Activated CD4-positive, alpha-beta T cell treated with anti-CD3 and anti-CD28 coated beads, Interleukin-2, amount 50 U/mL, for 4 hours (primary cell): ENCODE data around the gene IFITM2.
A peak's percentile ranks its signal among the peaks of the same experiment; 100 is the strongest.
"Not testable (repeated sequence)": the region's sequence is repeated elsewhere in the genome, so short reads cannot be mapped to it uniquely, and the experiment has no call there.

ENCODE experiments used
- DNase-seq, 2 experiments: peaks; one replicate each; pipeline ENCODE4 v3.0.0-alpha.2; 2020

The IFITM2 gene

GRCh38 chr11:307766-308708 lies at the start of gene IFITM2:
Gene IFITM2, plus strand, starts transcription at chr11:307816. Its CDS starts 377 bp downstream, at chr11:308193.
- DNase-seq = peak in 1 of 2 experiments; percentile 35

GRCh38 chr11:259413-259812 lies 48.2 kb upstream of the IFITM2 start:
- no peak for DNase-seq

- DNase-seq = no peak
These were observed 46.0 kb upstream of the IFITM2 start for GRCh38 chr11:261624-262023.

DNA sequence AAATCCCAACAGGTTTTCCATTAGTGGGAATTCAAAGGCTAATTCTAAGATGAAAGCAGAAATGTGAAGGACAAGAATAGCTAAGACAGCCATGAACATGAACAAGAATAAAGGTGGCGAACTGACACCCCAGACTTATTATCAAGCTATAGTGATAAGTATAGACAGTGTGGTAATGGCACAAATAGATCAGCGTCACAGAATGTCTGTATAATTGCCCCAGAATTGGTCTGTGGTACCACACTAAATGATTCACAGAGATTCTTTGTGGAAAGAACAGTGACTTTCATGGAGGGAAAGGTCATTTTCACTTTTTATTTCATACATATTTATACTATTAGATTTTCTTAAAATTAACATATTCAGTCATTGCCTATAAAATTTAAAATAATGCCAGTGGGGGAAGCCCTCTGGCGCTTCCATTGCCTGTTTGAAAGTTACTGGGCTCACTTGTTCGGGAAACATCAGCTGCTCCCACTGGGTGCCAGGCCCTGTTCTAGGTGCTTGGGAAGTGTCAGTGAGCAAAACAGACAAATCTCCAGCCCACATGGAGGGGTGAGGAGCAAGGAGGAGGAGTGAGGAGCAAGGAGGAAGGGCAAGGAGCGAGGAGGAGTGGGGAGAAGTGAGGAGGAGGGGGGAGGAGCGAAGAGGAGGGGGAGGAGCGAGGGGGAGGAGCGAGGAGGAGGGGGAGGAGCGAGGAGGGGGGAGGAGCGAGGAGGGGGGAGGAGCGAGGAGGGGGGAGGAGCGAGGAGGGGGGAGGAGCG lies 40.8 kb upstream of the IFITM2 start:
- DNase-seq = no peak

- no peak for DNase-seq
These were observed 40.1 kb upstream of the IFITM2 start for GRCh38 chr11:267491-267994.

DNA sequence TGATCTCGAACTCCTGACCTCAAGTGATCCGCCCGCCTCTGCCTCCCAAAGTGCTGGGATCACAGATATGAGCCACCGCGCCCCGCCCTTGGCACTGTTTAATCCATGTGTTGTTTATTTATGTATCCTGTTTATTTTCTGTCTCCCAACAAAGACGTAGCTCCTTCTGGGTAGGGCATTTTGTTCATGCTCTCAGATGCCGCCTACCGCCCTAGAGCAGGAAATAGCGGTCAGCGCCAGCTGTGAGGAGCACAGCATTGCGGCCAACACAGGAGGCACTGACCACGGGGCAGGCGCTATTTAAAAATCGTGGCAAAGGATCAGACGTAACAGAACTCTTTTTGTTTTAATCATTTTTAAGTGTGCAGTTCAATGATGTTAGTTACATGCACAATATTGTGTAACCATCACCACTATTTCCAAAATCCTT lies 38.9 kb upstream of the IFITM2 start:
- not testable (repeated sequence) for DNase-seq

GRCh38 chr11:269146-269890 lies 38.3 kb upstream of the IFITM2 start:
- no peak for DNase-seq

DNA sequence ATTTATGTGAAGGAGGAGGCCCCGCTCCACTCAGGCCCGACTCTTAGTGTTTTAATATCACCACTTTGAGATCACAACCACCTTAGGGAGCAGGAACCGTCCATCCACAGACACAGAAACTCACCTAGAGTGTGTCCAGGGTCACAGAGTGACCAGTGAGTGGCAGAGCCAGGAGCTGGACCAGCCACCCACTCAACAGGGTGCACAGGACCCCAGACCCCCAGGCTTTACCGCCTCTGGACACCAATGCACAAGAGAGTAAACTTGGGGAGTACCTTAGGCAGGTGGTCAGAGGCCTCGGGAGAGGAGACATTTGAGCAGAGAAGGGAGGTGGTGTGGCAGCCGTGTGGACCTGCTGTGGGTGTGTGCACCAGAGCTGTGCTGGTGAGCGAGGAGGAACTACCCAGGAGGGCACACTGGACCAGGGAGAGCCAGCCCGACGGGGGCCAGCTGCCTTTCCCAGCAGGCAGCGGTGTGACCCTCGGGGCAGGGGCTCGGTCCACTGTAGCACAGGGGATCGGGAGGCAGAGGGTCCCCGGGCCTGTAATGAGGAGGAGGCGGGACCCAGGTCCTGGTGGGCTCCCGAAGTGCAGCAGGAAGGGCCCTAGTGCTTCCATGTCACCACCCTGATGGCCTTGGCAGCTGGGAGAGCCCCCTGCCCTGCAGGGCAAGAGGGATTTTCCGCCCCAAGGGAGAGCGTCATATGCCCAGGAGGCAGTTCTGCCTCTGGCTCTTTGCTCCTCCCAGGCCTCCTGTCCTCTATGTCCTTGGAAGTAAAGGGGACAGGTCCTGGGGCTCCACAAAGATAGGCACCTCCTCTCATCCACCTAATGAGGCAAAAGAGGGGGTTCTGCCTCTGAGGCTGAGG lies 36.9 kb upstream of the IFITM2 start:
- no peak for DNase-seq

- DNase-seq = no peak
These were observed 36.3 kb upstream of the IFITM2 start for GRCh38 chr11:271319-271715.

- no peak for DNase-seq
These were observed 35.3 kb upstream of the IFITM2 start for GRCh38 chr11:272195-272930.

- no peak for DNase-seq
These were observed 34.8 kb upstream of the IFITM2 start for GRCh38 chr11:272931-273198.

DNA sequence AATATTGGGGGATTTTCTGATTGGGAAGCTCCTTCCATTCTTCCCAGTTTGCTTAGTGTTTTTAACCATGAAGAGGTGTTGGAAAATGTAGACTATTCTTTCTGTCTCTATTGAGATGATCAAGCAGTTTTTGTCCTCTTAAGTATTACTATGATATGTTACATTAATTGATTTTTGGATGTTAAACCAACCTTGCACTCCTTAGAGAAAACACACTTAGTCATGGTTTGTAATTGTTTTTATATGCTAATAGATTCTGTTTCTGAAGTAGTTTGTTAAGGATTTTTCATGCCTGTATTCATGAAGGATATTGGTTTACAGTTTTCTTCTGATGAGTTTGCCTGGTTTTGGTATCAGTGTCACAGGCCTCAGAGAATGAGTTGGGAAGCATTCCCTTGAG lies 31.4 kb upstream of the IFITM2 start:
- no peak for DNase-seq

DNA sequence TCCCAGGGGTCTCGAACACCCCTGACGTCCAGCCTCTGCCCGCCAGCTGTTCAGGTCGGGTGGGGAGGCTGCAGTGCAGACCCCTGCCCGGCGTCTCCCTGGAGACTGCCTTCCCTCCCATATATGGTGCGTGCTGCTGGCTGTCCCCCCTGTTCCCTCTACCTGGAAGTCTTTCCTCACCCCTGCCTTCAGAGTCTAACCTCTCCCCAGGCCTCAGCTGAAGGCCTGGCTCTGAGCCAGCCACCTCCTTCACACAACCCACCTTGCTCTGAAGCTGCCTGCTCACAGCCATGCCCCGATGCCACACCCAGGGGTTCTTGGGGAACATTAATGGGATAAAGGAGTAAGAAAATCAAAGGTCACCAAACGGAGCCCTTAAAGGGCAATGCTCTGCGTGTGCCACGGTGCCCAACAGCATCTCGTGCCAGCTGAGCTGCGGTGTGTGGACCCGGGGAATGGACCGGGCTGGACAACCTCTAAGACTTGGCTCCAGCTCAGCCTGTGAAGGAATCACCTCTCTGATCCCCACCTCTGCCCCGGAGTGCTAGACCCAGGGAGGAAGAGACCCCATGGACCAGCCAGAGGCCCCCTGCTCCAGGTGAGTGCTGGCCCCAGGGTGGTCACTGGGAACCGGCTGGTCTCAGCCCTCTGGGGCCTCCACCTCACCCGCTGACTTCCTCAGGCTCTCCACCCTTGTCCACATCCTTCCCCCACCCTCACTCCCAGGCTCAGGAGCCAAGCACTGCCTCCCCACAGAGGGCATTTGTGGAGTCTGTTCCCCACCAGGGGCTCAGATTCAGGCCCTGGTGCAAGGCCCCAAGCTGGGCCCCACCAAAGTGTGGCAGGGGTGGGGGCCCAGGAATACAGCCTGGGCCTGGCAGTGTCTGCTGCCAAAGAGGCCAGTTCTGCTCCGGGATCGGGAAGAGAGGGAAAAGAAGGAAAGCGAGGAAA lies 29.3 kb upstream of the IFITM2 start, which contains the start of gene NLRP6:
Gene NLRP6 (plus strand): TSS at position 407 of the 951 bp plus-strand sequence. CDS start 163 bp downstream, at position 570.
- no peak for DNase-seq

- no peak for DNase-seq
These were observed 28.3 kb upstream of the IFITM2 start for GRCh38 chr11:279040-279965.

GRCh38 chr11:279966-280705 lies 27.5 kb upstream of the IFITM2 start:
- DNase-seq = peak in 1 of 2 experiments; percentile 42

- no peak for DNase-seq
These were observed 26.7 kb upstream of the IFITM2 start for GRCh38 chr11:280706-281485.

GRCh38 chr11:281486-282161 lies 26.0 kb upstream of the IFITM2 start:
- DNase-seq = no peak
